Trophoblast cell (in vitro differentiated cells and primary cell): ENCODE results near the gene EMX1.

Experiments
- DNase-seq, 2 donors: peaks; one replicate each; pipeline ENCODE4 v3.0.0-alpha.2; 2016
- H2AFZ ChIP-seq: 2 replicates; pipeline ENCODE4 v1.6.1; 2013; ENCODE audit warnings: low read length, moderate library complexity, mild to moderate bottlenecking; ENCODE audit not compliant: insufficient read depth, poor library complexity
- H2AK5ac ChIP-seq: 2 replicates; pipeline ENCODE4 v1.6.1; 2013; ENCODE audit warnings: mild to moderate bottlenecking, low read length
- H2BK120ac ChIP-seq: 2 replicates; pipeline ENCODE4 v1.6.1; 2013; ENCODE audit warnings: low read length, mild to moderate bottlenecking, moderate library complexity; ENCODE audit not compliant: insufficient read depth, poor library complexity
- H2BK12ac ChIP-seq: 2 replicates; pipeline ENCODE4 v1.6.1; 2013; ENCODE audit warnings: mild to moderate bottlenecking, low read length, moderate library complexity
- H2BK5ac ChIP-seq: 2 replicates; pipeline ENCODE4 v1.6.1; 2013; ENCODE audit warnings: low read length, low read depth, moderate library complexity, mild to moderate bottlenecking; ENCODE audit not compliant: poor library complexity
- H3K14ac ChIP-seq: 2 replicates; pipeline ENCODE4 v1.6.1; 2013; ENCODE audit warnings: mild to moderate bottlenecking, low read length
- H3K18ac ChIP-seq: 2 replicates; pipeline ENCODE4 v1.6.1; 2013; ENCODE audit warnings: mild to moderate bottlenecking, low read length
- H3K23ac ChIP-seq: 2 replicates; pipeline ENCODE4 v1.6.1; 2013; ENCODE audit warnings: low read length
- H3K27ac ChIP-seq: 2 replicates; pipeline ENCODE4 v1.5.1; 2013; ENCODE audit warnings: low read depth, mild to moderate bottlenecking, inconsistent platforms, low read length, moderate library complexity
- H3K27me3 ChIP-seq: 2 replicates; pipeline ENCODE4 v1.6.1; 2013; ENCODE audit warnings: inconsistent platforms, mild to moderate bottlenecking, low read length, moderate library complexity; ENCODE audit not compliant: insufficient read depth
- H3K36me3 ChIP-seq, 2 experiments: 1 replicate in 1 of 2; 2 replicates in 1 of 2; pipeline ENCODE4 v1.6.1; 2013; ENCODE audit warnings: low read length in 2 of 2, mild to moderate bottlenecking in 2 of 2, moderate library complexity in 1 of 2; ENCODE audit not compliant: insufficient read depth in 2 of 2, control insufficient read depth in 1 of 2
- H3K4ac ChIP-seq: 2 replicates; pipeline ENCODE4 v1.6.1; 2013; ENCODE audit warnings: low read depth, mild to moderate bottlenecking, low read length, moderate library complexity
- H3K4me1 ChIP-seq, 2 experiments: 1 replicate in 1 of 2; 2 replicates in 1 of 2; pipeline ENCODE4 v1.6.1; 2013; ENCODE audit warnings: low read length in 2 of 2, mild to moderate bottlenecking in 2 of 2, moderate library complexity in 1 of 2; ENCODE audit not compliant: insufficient read depth in 2 of 2, control insufficient read depth in 1 of 2
- H3K4me2 ChIP-seq: 2 replicates; pipeline ENCODE4 v1.6.1; 2013; ENCODE audit warnings: inconsistent platforms, mild to moderate bottlenecking, low read length, moderate library complexity
- H3K4me3 ChIP-seq: 2 replicates; pipeline ENCODE4 v1.5.1; 2013; ENCODE audit warnings: mild to moderate bottlenecking, low read depth, low read length, inconsistent platforms
- H3K79me1 ChIP-seq: one replicate; pipeline ENCODE4 v1.6.1; 2013; ENCODE audit warnings: low read length
- H3K79me2 ChIP-seq: 2 replicates; pipeline ENCODE4 v1.6.1; 2013; ENCODE audit warnings: low read length, mild to moderate bottlenecking; ENCODE audit not compliant: control insufficient read depth, insufficient read depth, poor library complexity
- H3K9ac ChIP-seq: 2 replicates; pipeline ENCODE4 v1.6.1; 2013; ENCODE audit warnings: mild to moderate bottlenecking, low read length
- H3K9me3 ChIP-seq: 2 replicates; pipeline ENCODE4 v1.6.1; 2013; ENCODE audit warnings: low read depth, mild to moderate bottlenecking, control low read depth, inconsistent platforms, low read length; ENCODE audit not compliant: insufficient read depth
- H4K12ac ChIP-seq: 2 replicates; pipeline ENCODE4 v1.6.1; 2013; ENCODE audit warnings: low read depth, mild to moderate bottlenecking, low read length, moderate library complexity
- H4K8ac ChIP-seq: 2 replicates; pipeline ENCODE4 v1.6.1; 2013; ENCODE audit warnings: low read depth, mild to moderate bottlenecking, low read length, moderate library complexity
- H4K91ac ChIP-seq: one replicate; pipeline ENCODE4 v1.6.1; 2013; ENCODE audit warnings: low read depth, mild to moderate bottlenecking, low read length, moderate library complexity
- WGBS: extraction: QIAGEN DNeasy Blood & Tissue Kit; methylation state at CpG from one replicate; pipeline ENCODE4 v1.1.7; 2013; ENCODE audit warnings: missing lambda C conversion rate; ENCODE audit not compliant: insufficient read length, insufficient coverage; ENCODE audit errors: extremely low coverage; 5-methylcytosine and 5-hydroxymethylcytosine counted together

The EMX1 gene

DNA sequence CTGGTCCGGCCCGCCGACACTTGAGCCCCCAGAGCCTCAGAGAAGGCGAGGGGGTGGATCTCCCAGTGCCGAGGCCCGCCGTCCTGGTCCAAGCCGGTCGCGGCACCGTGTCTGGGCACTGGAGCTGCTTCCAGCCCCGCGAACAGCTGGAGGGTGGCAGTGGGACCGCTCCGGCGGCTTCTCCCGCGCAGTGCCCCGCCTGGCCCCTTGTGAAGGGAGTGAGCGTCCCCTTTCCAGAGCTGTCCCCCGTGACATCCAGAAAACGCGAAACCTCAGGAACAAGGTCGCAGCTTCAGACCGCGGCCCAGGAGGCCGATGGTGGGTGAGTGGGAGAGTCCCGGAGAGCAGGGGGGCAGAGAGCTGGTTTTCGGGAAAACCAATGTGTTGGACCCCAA is 579 bp upstream of the EMX1 start:
- H3K18ac ChIP-seq, result peak overlapping the region; percentile 33

DNA sequence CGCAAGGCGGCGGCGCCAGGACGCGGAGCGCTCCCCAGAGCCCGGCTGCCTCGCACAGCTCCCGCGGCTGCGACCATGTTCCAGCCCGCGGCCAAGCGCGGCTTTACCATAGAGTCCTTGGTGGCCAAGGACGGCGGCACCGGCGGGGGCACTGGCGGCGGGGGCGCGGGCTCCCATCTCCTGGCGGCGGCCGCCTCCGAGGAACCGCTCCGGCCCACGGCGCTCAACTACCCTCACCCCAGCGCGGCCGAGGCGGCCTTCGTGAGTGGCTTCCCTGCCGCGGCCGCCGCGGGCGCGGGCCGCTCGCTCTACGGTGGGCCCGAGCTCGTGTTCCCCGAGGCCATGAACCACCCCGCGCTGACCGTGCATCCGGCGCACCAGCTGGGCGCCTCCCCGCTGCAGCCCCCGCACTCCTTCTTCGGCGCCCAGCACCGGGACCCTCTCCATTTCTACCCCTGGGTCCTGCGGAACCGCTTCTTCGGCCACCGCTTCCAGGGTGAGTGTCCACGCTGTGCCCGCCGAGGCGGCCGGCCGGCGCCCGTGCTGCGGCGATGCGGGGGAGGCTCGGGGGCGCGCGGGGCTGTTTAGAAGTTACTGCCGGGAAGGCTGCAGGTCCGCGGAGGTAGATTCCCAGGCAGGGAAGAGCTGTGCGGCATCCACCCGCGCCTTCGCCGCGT is 696 bp downstream of the EMX1 start:
- Histone ChIP-seq H3K27ac (no peak overlapping the region), H4K91ac (no peak overlapping the region), H3K4me3 (no peak overlapping the region), H3K79me2 (no peaks in the 10 kb centered on the region), H3K4me2 (peak overlapping the region; percentile 62), H4K12ac (no peak overlapping the region), H3K18ac (no peak overlapping the region), H3K27me3 (peaks cover 95% of the 10 kb centered on the region), H3K36me3 (no peaks in the 10 kb centered on the region), H3K4me1 (peaks cover 23 to 27% of the 10 kb centered on the region in 2 experiments), H3K9me3 (peaks cover 8% of the 10 kb centered on the region), H3K14ac (no peak overlapping the region), H4K8ac (no peak overlapping the region), H2BK5ac (no peak overlapping the region), H2AFZ (no peak overlapping the region), H3K9ac (no peak overlapping the region), H3K79me1 (no peaks in the 10 kb centered on the region), H3K23ac (no peak overlapping the region), H2AK5ac (no peak overlapping the region), H3K4ac (no peak overlapping the region), H2BK120ac (no peak overlapping the region), H2BK12ac (no peak overlapping the region)
- WGBS, result no CpG with 5 or more reads among the region's 89 CpGs
- DNase-seq, result peak in 1 of 2 donors; percentile 25

More for the DNA sequence above, 579 bp upstream of the EMX1 start:
- no peak overlapping the region for H2BK120ac ChIP-seq
- no peak overlapping the region for H2BK12ac ChIP-seq
- H4K91ac ChIP-seq, result no peak overlapping the region
- no CpG with 5 or more reads among the region's 29 CpGs for whole genome bisulfite sequencing
- peak overlapping the region; percentile 69 for H2AFZ ChIP-seq
- DNase-seq, result no peak
- H2AK5ac ChIP-seq, result no peak overlapping the region
- no peak overlapping the region for H3K4ac ChIP-seq
- H4K12ac ChIP-seq, result no peak overlapping the region
- no peaks in the 10 kb centered on the region for H3K79me2 ChIP-seq
- H3K36me3 ChIP-seq, result no peaks in the 10 kb centered on the region
- H2BK5ac ChIP-seq, result no peak overlapping the region
- peaks cover 83% of the 10 kb centered on the region for H3K27me3 ChIP-seq
- H3K4me2 ChIP-seq, result peak overlapping the region; percentile 62
- H3K4me3 ChIP-seq, result no peak overlapping the region
- no peak overlapping the region for H3K27ac ChIP-seq
- H4K8ac ChIP-seq, result no peak overlapping the region
- H3K9me3 ChIP-seq, result peaks cover 6% of the 10 kb centered on the region
- no peaks in the 10 kb centered on the region for H3K79me1 ChIP-seq
- H3K14ac ChIP-seq, result no peak overlapping the region
- no peak overlapping the region for H3K23ac ChIP-seq
- H3K4me1 ChIP-seq, result peaks cover 23 to 27% of the 10 kb centered on the region in 2 experiments
- no peak overlapping the region for H3K9ac ChIP-seq

GRCh38 chr2:72919414-72920317 is 2.3 kb downstream of the EMX1 start:
- Histone ChIP-seq H2BK5ac (no peak overlapping the region), H3K14ac (no peak overlapping the region), H3K27me3 (peaks cover 95% of the 10 kb centered on the region), H3K9me3 (peaks cover 8% of the 10 kb centered on the region), H3K79me1 (no peaks in the 10 kb centered on the region), H3K4ac (no peak overlapping the region), H4K12ac (no peak overlapping the region), H2BK12ac (no peak overlapping the region), H3K4me2 (peak overlapping the region; percentile 58), H2AK5ac (no peak overlapping the region), H3K23ac (no peak overlapping the region), H3K9ac (no peak overlapping the region), H4K8ac (no peak overlapping the region), H2AFZ (no peak overlapping the region), H3K4me3 (no peak overlapping the region), H3K79me2 (no peaks in the 10 kb centered on the region), H3K36me3 (no peaks in the 10 kb centered on the region), H4K91ac (no peak overlapping the region), H3K4me1 (peaks cover 31 to 32% of the 10 kb centered on the region in 2 experiments), H3K18ac (no peak overlapping the region), H2BK120ac (no peak overlapping the region), H3K27ac (no peak overlapping the region)
- no CpG with 5 or more reads among the region's 48 CpGs for WGBS
- peak in 1 of 2 donors; percentile 18 for DNase-seq

GRCh38 chr2:72920318-72921087 is 3.2 kb downstream of the EMX1 start:
- H3K79me1 ChIP-seq, result no peaks in the 10 kb centered on the region
- H3K4me3 ChIP-seq, result peak overlapping the region; percentile 28
- no peak overlapping the region for H4K8ac ChIP-seq
- H3K18ac ChIP-seq, result no peak overlapping the region
- no peak overlapping the region for H3K9ac ChIP-seq
- H2AFZ ChIP-seq, result peak overlapping the region; percentile 18
- no peak overlapping the region for H2BK120ac ChIP-seq
- H3K14ac ChIP-seq, result no peak overlapping the region
- H2BK5ac ChIP-seq, result no peak overlapping the region
- peaks cover 31 to 32% of the 10 kb centered on the region in 2 experiments for H3K4me1 ChIP-seq
- H2AK5ac ChIP-seq, result no peak overlapping the region
- H3K9me3 ChIP-seq, result peaks cover 8% of the 10 kb centered on the region
- H3K4me2 ChIP-seq, result peak overlapping the region; percentile 58
- H3K27ac ChIP-seq, result no peak overlapping the region
- peaks cover 95% of the 10 kb centered on the region for H3K27me3 ChIP-seq
- H4K12ac ChIP-seq, result no peak overlapping the region
- no CpG with 5 or more reads among the region's 77 CpGs for WGBS
- DNase-seq, result peak in 1 of 2 donors; percentile 41
- no peaks in the 10 kb centered on the region for H3K79me2 ChIP-seq
- H3K36me3 ChIP-seq, result no peaks in the 10 kb centered on the region
- H3K4ac ChIP-seq, result no peak overlapping the region
- no peak overlapping the region for H3K23ac ChIP-seq
- H4K91ac ChIP-seq, result no peak overlapping the region
- H2BK12ac ChIP-seq, result no peak overlapping the region
